ENCODE results near the gene ZNF836. TPM values are rescaled to one million over a fixed set of nuclear protein-coding genes. Genes with fewer than 3 reads are reported as not detected.

The ZNF836 gene
- total RNA-seq, 1 donor from 2014 or later: 7.5 TPM

- H3K36me3 Mint-ChIP-seq (ENCODE audit: low read depth, unreplicated experiment): peaks cover 10% of the 10 kb centered on the region
- peak overlapping the region; percentile 90 for H3K4me2 ChIP-seq (ENCODE audit: low read length)
- DNase-seq (ENCODE audit: low read depth): peak; percentile 40
- TF ChIP-seq EZH2 (IDR thresholded peaks at IDR 0.05; ENCODE audit: insufficient read depth, low read length): no peak
- TF ChIP-seq CTCF (IDR thresholded peaks at IDR 0.05; ENCODE audit: insufficient read depth, low read depth, low read length): no peak
- FAIRE-seq: no peak
- H3K9me3 ChIP-seq (ENCODE audit: insufficient read depth, low read depth, low read length): no peaks in the 10 kb centered on the region
- H3K4me3 Mint-ChIP-seq (ENCODE audit: unreplicated experiment): peak overlapping the region; percentile 93
- peak overlapping the region; percentile 99 for H3K27ac ChIP-seq (ENCODE audit: low read depth, low read length)
- H3K9me3 Mint-ChIP-seq (ENCODE audit: unreplicated experiment): peaks cover 1% of the 10 kb centered on the region
- peaks cover 49% of the 10 kb centered on the region for H4K20me1 ChIP-seq (ENCODE audit: insufficient read depth, low read length)
- H3K79me2 ChIP-seq (ENCODE audit: insufficient read depth, low read length): peaks cover 58% of the 10 kb centered on the region
- H3K27me3 Mint-ChIP-seq (ENCODE audit: low read depth, unreplicated experiment): no peaks in the 10 kb centered on the region
- H3K36me3 ChIP-seq (ENCODE audit: insufficient read depth, low read length): peaks cover 7% of the 10 kb centered on the region
- H3K27me3 ChIP-seq (ENCODE audit: insufficient read depth, low read length): no peaks in the 10 kb centered on the region
- H3K4me3 ChIP-seq (ENCODE audit: insufficient read depth, low read depth, low read length): peak overlapping the region; percentile 88
- H3K4me1 ChIP-seq (ENCODE audit: insufficient read depth, low read length): peaks cover 15% of the 10 kb centered on the region
- H3K27ac Mint-ChIP-seq (ENCODE audit: unreplicated experiment): peak overlapping the region; percentile 99
- peak overlapping the region; percentile 98 for H3K9ac ChIP-seq (ENCODE audit: low read length)
- peaks cover 20% of the 10 kb centered on the region for H3K4me1 Mint-ChIP-seq (ENCODE audit: low read depth, unreplicated experiment)
- H2AFZ ChIP-seq (ENCODE audit: low read depth, low read length): peak overlapping the region; percentile 98
Measured at GRCh38 chr19:52190487-52191293, 19.3 kb upstream of the ZNF836 start.

GRCh38 chr19:52189735-52190486 is 18.5 kb upstream of the ZNF836 start, which contains the start of gene PPP2R1A:
PPP2R1A (plus strand) TSS chr19:52190052; CDS start chr19:52190097, 45 bp downstream.
- Mint-ChIP-seq H3K27ac (ENCODE audit: unreplicated experiment) (peak within 1 kb of the TSS; percentile 99), H3K9me3 (ENCODE audit: unreplicated experiment) (peaks cover 1% of the 10 kb centered on the region), H3K36me3 (ENCODE audit: low read depth, unreplicated experiment) (peaks cover 10% of the 10 kb centered on the region), H3K4me3 (ENCODE audit: unreplicated experiment) (peak within 1 kb of the TSS; percentile 93), H3K27me3 (ENCODE audit: low read depth, unreplicated experiment) (no peaks in the 10 kb centered on the region), H3K4me1 (ENCODE audit: low read depth, unreplicated experiment) (peaks cover 20% of the 10 kb centered on the region)
- Histone ChIP-seq H3K27me3 (ENCODE audit: insufficient read depth, low read length) (no peaks in the 10 kb centered on the region), H3K27ac (ENCODE audit: low read depth, low read length) (peak within 1 kb of the TSS; percentile 99), H3K9ac (ENCODE audit: low read length) (peak within 1 kb of the TSS; percentile 98), H3K36me3 (ENCODE audit: insufficient read depth, low read length) (peaks cover 7% of the 10 kb centered on the region), H4K20me1 (ENCODE audit: insufficient read depth, low read length) (peaks cover 41% of the 10 kb centered on the region), H2AFZ (ENCODE audit: low read depth, low read length) (peak within 1 kb of the TSS; percentile 98), H3K79me2 (ENCODE audit: insufficient read depth, low read length) (peaks cover 50% of the 10 kb centered on the region), H3K4me2 (ENCODE audit: low read length) (peak within 1 kb of the TSS; percentile 90), H3K4me1 (ENCODE audit: insufficient read depth, low read length) (peaks cover 15% of the 10 kb centered on the region), H3K9me3 (ENCODE audit: insufficient read depth, low read depth, low read length) (no peaks in the 10 kb centered on the region), H3K4me3 (ENCODE audit: insufficient read depth, low read depth, low read length) (peak within 1 kb of the TSS; percentile 88)
- peak; percentile 99 for FAIRE-seq
- TF ChIP-seq EZH2 (IDR thresholded peaks at IDR 0.05; ENCODE audit: insufficient read depth, low read length) (no peak), CTCF (IDR thresholded peaks at IDR 0.05; ENCODE audit: insufficient read depth, low read depth, low read length) (no peak)
- peak; percentile 100 for DNase-seq (ENCODE audit: low read depth)
